Measurements from ENCODE around the gene BEST2.
"Not testable (repeated sequence)": the region's sequence is repeated elsewhere in the genome, so short reads cannot be mapped to it uniquely, and the experiment has no call there.

Gene BEST2

GRCh38 chr19:12751635-12752034 lies at the start of gene BEST2:
BEST2 (plus strand) TSS chr19:12751791; CDS start chr19:12752593, 802 bp downstream.
- DNase-seq = no peak

- peak; percentile 68 for DNase-seq
Observed at GRCh38 chr19:12703046-12703445, 48.5 kb upstream of the BEST2 start.

GRCh38 chr19:12705169-12705568 lies 46.4 kb upstream of the BEST2 start:
- DNase-seq = no peak

GRCh38 chr19:12705654-12706331 lies 45.8 kb upstream of the BEST2 start:
- DNase-seq = no peak

- no peak for DNase-seq
Observed at GRCh38 chr19:12706332-12706718, 45.3 kb upstream of the BEST2 start.

GRCh38 chr19:12708641-12709040 lies 43.0 kb upstream of the BEST2 start:
- DNase-seq = no peak

GRCh38 chr19:12711187-12711586 lies 40.4 kb upstream of the BEST2 start:
- DNase-seq = no peak

- not testable (repeated sequence) for DNase-seq
Observed at GRCh38 chr19:12712077-12712476, 39.5 kb upstream of the BEST2 start.

GRCh38 chr19:12713304-12713703 lies 38.3 kb upstream of the BEST2 start:
- DNase-seq = not testable (repeated sequence)

GRCh38 chr19:12715102-12715501 lies 36.5 kb upstream of the BEST2 start:
- no peak for DNase-seq

GRCh38 chr19:12715929-12716328 lies 35.7 kb upstream of the BEST2 start:
- DNase-seq = no peak

- no peak for DNase-seq
Observed at GRCh38 chr19:12720296-12720695, 31.3 kb upstream of the BEST2 start.

- DNase-seq = no peak
Observed at GRCh38 chr19:12720851-12721655, 30.5 kb upstream of the BEST2 start.

- DNase-seq = no peak
Observed at GRCh38 chr19:12721656-12722565, 29.7 kb upstream of the BEST2 start.

GRCh38 chr19:12722566-12723380 lies 28.8 kb upstream of the BEST2 start:
- peak; percentile 100 for DNase-seq

- DNase-seq = no peak
Observed at GRCh38 chr19:12723381-12723640, 28.3 kb upstream of the BEST2 start.

GRCh38 chr19:12723641-12724426 lies 27.8 kb upstream of the BEST2 start, which contains the start of gene TNPO2:
TNPO2 (minus strand) TSS chr19:12723932; CDS start chr19:12720977, 2,955 bp downstream.
- peak; percentile 82 for DNase-seq

- DNase-seq = not testable (repeated sequence)
Observed at GRCh38 chr19:12725612-12726011, 26.0 kb upstream of the BEST2 start.

- no peak for DNase-seq
Observed at GRCh38 chr19:12726988-12727316, 24.6 kb upstream of the BEST2 start.

GRCh38 chr19:12727745-12728433 lies 23.7 kb upstream of the BEST2 start:
- no peak for DNase-seq

- peak; percentile 56 for DNase-seq
Observed at GRCh38 chr19:12730064-12730463, 21.5 kb upstream of the BEST2 start.

Measured in MV-4-11 (cell line).